HEK293 (cell line): ENCODE results near the gene NAA20.

Source experiments
- FEZF1 ChIP-seq: fragments of 450-650 bp; formaldehyde crosslinking; IDR thresholded peaks from 2 replicates; pipeline ENCODE4 v1.5.1; 2016; ENCODE audit warnings: missing biosample characterization, missing genetic modification characterization
- IKZF3 ChIP-seq: fragments of 450-650 bp; IDR thresholded peaks from 2 replicates; pipeline ENCODE4 v1.5.0; 2018; ENCODE audit warnings: missing biosample characterization, mild to moderate bottlenecking, missing genetic modification characterization, moderate library complexity
- OSR2 ChIP-seq: fragments of 450-650 bp; formaldehyde crosslinking; IDR thresholded peaks from 2 replicates; pipeline ENCODE4 v1.5.1; 2016; ENCODE audit warnings: missing biosample characterization, missing genetic modification characterization
- PRDM10 ChIP-seq: fragments of 450-650 bp; formaldehyde crosslinking; IDR thresholded peaks from 2 replicates; pipeline ENCODE4 v1.5.1; 2016; ENCODE audit warnings: missing biosample characterization, missing genetic modification characterization
- RBAK ChIP-seq: fragments of 450-650 bp; formaldehyde crosslinking; IDR thresholded peaks from 2 replicates; pipeline ENCODE4 v1.5.1; 2016; ENCODE audit warnings: missing biosample characterization, missing genetic modification characterization
- SCRT1 ChIP-seq: fragments of 450-650 bp; formaldehyde crosslinking; IDR thresholded peaks from 2 replicates; pipeline ENCODE4 v1.5.1; 2016; ENCODE audit warnings: missing biosample characterization, missing genetic modification characterization, borderline replicate concordance
- ZBTB8A ChIP-seq: fragments of 450-650 bp; formaldehyde crosslinking; IDR thresholded peaks from 2 replicates; pipeline ENCODE4 v1.5.1; 2016; ENCODE audit warnings: missing biosample characterization, missing genetic modification characterization
- ZIC2 ChIP-seq: fragments of 450-650 bp; formaldehyde crosslinking; IDR thresholded peaks from 2 replicates; pipeline ENCODE4 v1.5.1; 2016; ENCODE audit warnings: missing biosample characterization, missing genetic modification characterization
- ZNF114 ChIP-seq: fragments of 450-650 bp; formaldehyde crosslinking; IDR thresholded peaks from 2 replicates; pipeline ENCODE4 v1.5.0; 2017; ENCODE audit warnings: missing biosample characterization, missing genetic modification characterization
- ZNF138 ChIP-seq: fragments of 450-650 bp; formaldehyde crosslinking; IDR thresholded peaks from 2 replicates; pipeline ENCODE4 v1.5.1; 2016; ENCODE audit warnings: missing biosample characterization, missing genetic modification characterization, borderline replicate concordance
- ZNF155 ChIP-seq: fragments of 450-650 bp; formaldehyde crosslinking; IDR thresholded peaks from 2 replicates; pipeline ENCODE4 v1.5.1; 2016; ENCODE audit warnings: missing biosample characterization, missing genetic modification characterization
- ZNF157 ChIP-seq: fragments of 450-650 bp; formaldehyde crosslinking; IDR thresholded peaks from 2 replicates; pipeline ENCODE4 v1.5.1; 2016; ENCODE audit warnings: missing biosample characterization, missing genetic modification characterization
- ZNF169 ChIP-seq: fragments of 450-650 bp; formaldehyde crosslinking; IDR thresholded peaks from 2 replicates; pipeline ENCODE4 v1.5.1; 2016; ENCODE audit warnings: missing biosample characterization, missing genetic modification characterization
- ZNF174 ChIP-seq: fragments of 450-650 bp; formaldehyde crosslinking; IDR thresholded peaks from 2 replicates; pipeline ENCODE4 v1.5.0; 2017; ENCODE audit warnings: missing biosample characterization, mild to moderate bottlenecking, missing genetic modification characterization
- ZNF19 ChIP-seq: fragments of 450-650 bp; formaldehyde crosslinking; IDR thresholded peaks from 2 replicates; pipeline ENCODE4; 2016; ENCODE audit warnings: missing biosample characterization, missing genetic modification characterization, low read depth
- ZNF341 ChIP-seq: fragments of 450-650 bp; formaldehyde crosslinking; IDR thresholded peaks from 2 replicates; pipeline ENCODE4; 2016; ENCODE audit warnings: low read depth, missing biosample characterization, missing genetic modification characterization
- ZNF394 ChIP-seq: fragments of 450-650 bp; formaldehyde crosslinking; IDR thresholded peaks from 2 replicates; pipeline ENCODE4 v1.5.1; 2016; ENCODE audit warnings: missing biosample characterization, missing genetic modification characterization, mild to moderate bottlenecking, moderate library complexity, borderline replicate concordance
- ZNF398 ChIP-seq: fragments of 450-650 bp; formaldehyde crosslinking; IDR thresholded peaks from 2 replicates; pipeline ENCODE4 v1.5.1; 2017; ENCODE audit warnings: missing biosample characterization, missing genetic modification characterization
- ZNF404 ChIP-seq: fragments of 450-650 bp; formaldehyde crosslinking; IDR thresholded peaks from 2 replicates; pipeline ENCODE4 v1.5.1; 2017; ENCODE audit warnings: missing biosample characterization, missing genetic modification characterization
- ZNF423 ChIP-seq: fragments of 450-650 bp; formaldehyde crosslinking; IDR thresholded peaks from 2 replicates; pipeline ENCODE4 v1.5.1; 2016; ENCODE audit warnings: missing biosample characterization, missing genetic modification characterization
- ZNF433 ChIP-seq: fragments of 450-650 bp; formaldehyde crosslinking; IDR thresholded peaks from 2 replicates; pipeline ENCODE4 v1.5.1; 2016; ENCODE audit warnings: missing biosample characterization, missing genetic modification characterization, low read depth
- ZNF48 ChIP-seq: fragments of 450-650 bp; formaldehyde crosslinking; IDR thresholded peaks from 2 replicates; pipeline ENCODE4 v1.5.1; 2016; ENCODE audit warnings: missing biosample characterization, missing genetic modification characterization
- ZNF488 ChIP-seq: fragments of 450-650 bp; formaldehyde crosslinking; IDR thresholded peaks from 2 replicates; pipeline ENCODE4 v1.5.1; 2016; ENCODE audit warnings: missing biosample characterization, missing genetic modification characterization
- ZNF513 ChIP-seq: fragments of 450-650 bp; IDR thresholded peaks from 2 replicates; pipeline ENCODE4 v1.5.1; 2018; ENCODE audit warnings: missing biosample characterization, missing genetic modification characterization
- ZNF521 ChIP-seq: fragments of 450-650 bp; formaldehyde crosslinking; IDR thresholded peaks from 2 replicates; pipeline ENCODE4 v1.5.1; 2017; ENCODE audit warnings: missing biosample characterization, mild to moderate bottlenecking, missing genetic modification characterization
- ZNF544 ChIP-seq: fragments of 450-650 bp; formaldehyde crosslinking; IDR thresholded peaks from 2 replicates; pipeline ENCODE4 v1.5.0; 2017; ENCODE audit warnings: missing biosample characterization, missing genetic modification characterization
- ZNF560 ChIP-seq: fragments of 450-650 bp; formaldehyde crosslinking; IDR thresholded peaks from 2 replicates; pipeline ENCODE4 v1.5.1; 2017; ENCODE audit warnings: missing biosample characterization, missing genetic modification characterization, borderline replicate concordance
- ZNF561 ChIP-seq: fragments of 450-650 bp; IDR thresholded peaks from 2 replicates; pipeline ENCODE4 v1.5.1; 2018; ENCODE audit warnings: missing biosample characterization, missing genetic modification characterization, borderline replicate concordance
- ZNF580 ChIP-seq: fragments of 450-650 bp; formaldehyde crosslinking; IDR thresholded peaks from 2 replicates; pipeline ENCODE4 v1.5.1; 2016; ENCODE audit warnings: missing biosample characterization, missing genetic modification characterization
- ZNF600 ChIP-seq: fragments of 450-650 bp; formaldehyde crosslinking; IDR thresholded peaks from 2 replicates; pipeline ENCODE4 v1.5.1; 2016; ENCODE audit warnings: missing biosample characterization, missing genetic modification characterization
- ZNF76 ChIP-seq: fragments of 450-650 bp; formaldehyde crosslinking; IDR thresholded peaks from 2 replicates; pipeline ENCODE4; 2016; ENCODE audit warnings: low read depth, missing biosample characterization, missing genetic modification characterization, borderline replicate concordance
- ZSCAN23 ChIP-seq: fragments of 450-650 bp; formaldehyde crosslinking; IDR thresholded peaks from 2 replicates; pipeline ENCODE4 v1.5.1; 2016; ENCODE audit warnings: missing biosample characterization, missing genetic modification characterization
- ZXDB ChIP-seq: fragments of 450-650 bp; formaldehyde crosslinking; IDR thresholded peaks from 2 replicates; pipeline ENCODE4 v1.5.1; 2016; ENCODE audit warnings: missing biosample characterization, missing genetic modification characterization

NAA20 gene

GRCh38 chr20:20017001-20017843 is at the start of gene NAA20 (continued):
- TF ChIP-seq ZNF398 (tag by site-specific recombination) (no peak; the same call in 1 of the 2 replicates), ZNF138 (tag by site-specific recombination) (no peak), PRDM10 (tag by site-specific recombination) (0 out of 2 replicates have a peak, but pooled peaks have one; percentile 34), RBAK (no peak), ZNF174 (tag by site-specific recombination) (no peak), ZNF76 (tag by site-specific recombination) (peak; percentile 82; the same call in 1 of the 2 replicates), ZNF48 (tag by site-specific recombination) (no peak), ZNF155 (no peak), ZNF544 (tag by site-specific recombination) (no peak), ZNF114 (tag by site-specific recombination) (no peak), ZNF521 (tag by site-specific recombination) (no peak), ZNF169 (no peak), ZXDB (tag by site-specific recombination) (peak; percentile 76), IKZF3 (tag by site-specific recombination) (peak; percentile 62), ZBTB8A (tag by site-specific recombination) (peak; percentile 35; the same call in 1 of the 2 replicates), ZNF580 (tag by site-specific recombination) (peak; percentile 99), FEZF1 (no peak), ZNF560 (no peak), ZNF513 (tag by site-specific recombination) (no peak), ZNF488 (tag by site-specific recombination) (no peak), SCRT1 (tag by site-specific recombination) (no peak), ZNF423 (tag by site-specific recombination) (no peak), ZIC2 (tag by site-specific recombination) (peak; percentile 53; the same call in 1 of the 2 replicates), ZNF561 (tag by site-specific recombination) (peak; percentile 78; the same call in 1 of the 2 replicates), ZNF341 (tag by site-specific recombination) (peak; percentile 86), ZNF600 (peak; percentile 80; the same call in 1 of the 2 replicates), ZSCAN23 (tag by site-specific recombination) (no peak), ZNF433 (no peak), ZNF19 (tag by site-specific recombination) (no peak), ZNF404 (tag by site-specific recombination) (no peak), OSR2 (tag by site-specific recombination) (peak; percentile 57), ZNF394 (tag by site-specific recombination) (peak; percentile 62; the same call in 1 of the 2 replicates), ZNF157 (tag by site-specific recombination) (no peak)
